ENCODE measurements around the gene PCDH1.

The PCDH1 gene

DNA sequence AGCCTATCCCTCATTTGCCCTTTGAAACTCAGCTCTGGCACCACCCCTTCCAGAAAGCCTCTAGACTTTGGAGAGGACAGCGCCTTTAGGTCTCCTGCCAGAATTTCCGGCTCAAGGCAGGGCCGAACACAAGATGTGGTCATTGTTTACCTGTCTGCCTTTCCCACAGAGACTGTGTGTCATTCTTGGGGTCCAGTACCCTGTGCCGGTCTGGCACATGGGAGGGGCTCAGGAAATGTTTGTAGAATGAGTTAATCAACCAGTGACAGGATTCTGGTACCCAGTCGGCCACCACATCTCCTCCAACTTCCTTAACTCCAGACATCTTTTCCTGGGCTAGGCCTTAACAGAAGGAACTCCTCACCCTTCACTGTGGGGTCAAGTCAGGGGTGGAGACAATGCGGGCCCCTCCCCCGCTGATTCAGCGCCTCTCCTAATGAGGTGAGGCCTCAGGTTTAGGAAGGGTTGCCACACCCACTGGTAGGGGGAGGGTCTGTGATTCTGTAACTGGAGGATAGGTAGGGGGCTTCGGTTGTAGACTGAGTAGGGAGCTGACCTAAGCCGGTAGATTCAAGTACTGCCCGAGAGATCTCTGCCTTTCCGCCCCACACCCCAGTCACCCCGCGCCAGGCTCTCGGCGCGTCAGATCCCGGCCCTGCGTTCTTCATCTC lies 29.3 kb downstream of the PCDH1 start:
- no peak for TF ChIP-seq EZH2phosphoT487 (IDR thresholded peaks at IDR 0.05; ENCODE audit: borderline replicate concordance, low read length)
- TF ChIP-seq, protein P1, sequence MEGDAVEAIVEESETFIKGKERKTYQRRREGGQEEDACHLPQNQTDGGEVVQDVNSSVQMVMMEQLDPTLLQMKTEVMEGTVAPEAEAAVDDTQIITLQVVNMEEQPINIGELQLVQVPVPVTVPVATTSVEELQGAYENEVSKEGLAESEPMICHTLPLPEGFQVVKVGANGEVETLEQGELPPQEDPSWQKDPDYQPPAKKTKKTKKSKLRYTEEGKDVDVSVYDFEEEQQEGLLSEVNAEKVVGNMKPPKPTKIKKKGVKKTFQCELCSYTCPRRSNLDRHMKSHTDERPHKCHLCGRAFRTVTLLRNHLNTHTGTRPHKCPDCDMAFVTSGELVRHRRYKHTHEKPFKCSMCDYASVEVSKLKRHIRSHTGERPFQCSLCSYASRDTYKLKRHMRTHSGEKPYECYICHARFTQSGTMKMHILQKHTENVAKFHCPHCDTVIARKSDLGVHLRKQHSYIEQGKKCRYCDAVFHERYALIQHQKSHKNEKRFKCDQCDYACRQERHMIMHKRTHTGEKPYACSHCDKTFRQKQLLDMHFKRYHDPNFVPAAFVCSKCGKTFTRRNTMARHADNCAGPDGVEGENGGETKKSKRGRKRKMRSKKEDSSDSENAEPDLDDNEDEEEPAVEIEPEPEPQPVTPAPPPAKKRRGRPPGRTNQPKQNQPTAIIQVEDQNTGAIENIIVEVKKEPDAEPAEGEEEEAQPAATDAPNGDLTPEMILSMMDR (IDR thresholded peaks at IDR 0.05; ENCODE audit: low read depth, low read length, poor library complexity, severe bottlenecking): no peak
- peak overlapping the region; percentile 95 for H3K4me2 ChIP-seq (ENCODE audit: low read length)
- H3K4me3 ChIP-seq (ENCODE audit: low read length): peak overlapping the region; percentile 92
- H3K79me2 ChIP-seq (ENCODE audit: control insufficient read depth, low read length): 0 out of 2 replicates have a peak, but pooled peaks cover 6% of the 10 kb centered on the region
- peaks cover 57% of the 10 kb centered on the region for H3K4me1 ChIP-seq (ENCODE audit: control insufficient read depth, low read length)
- H3K36me3 ChIP-seq (ENCODE audit: control insufficient read depth, low read length): no peaks in the 10 kb centered on the region
- H3K27ac ChIP-seq (ENCODE audit: low read depth, low read length): peak overlapping the region; percentile 88
- H4K20me1 ChIP-seq (ENCODE audit: control insufficient read depth, insufficient read depth, low read depth, low read length): no peaks in the 10 kb centered on the region
- no peaks in the 10 kb centered on the region for H3K9me2 ChIP-seq (replicated peaks; ENCODE audit: control insufficient read depth, low read length)
- peaks cover 10% of the 10 kb centered on the region; the same call in 1 of the 2 replicates for H3F3A ChIP-seq (ENCODE audit: control insufficient read depth, insufficient read depth)
- no peaks in the 10 kb centered on the region for H3K9me3 ChIP-seq (ENCODE audit: control insufficient read depth, insufficient read depth, low read length)
- no peaks in the 10 kb centered on the region for H3K27me3 ChIP-seq (ENCODE audit: control insufficient read depth, low read length)

DNA sequence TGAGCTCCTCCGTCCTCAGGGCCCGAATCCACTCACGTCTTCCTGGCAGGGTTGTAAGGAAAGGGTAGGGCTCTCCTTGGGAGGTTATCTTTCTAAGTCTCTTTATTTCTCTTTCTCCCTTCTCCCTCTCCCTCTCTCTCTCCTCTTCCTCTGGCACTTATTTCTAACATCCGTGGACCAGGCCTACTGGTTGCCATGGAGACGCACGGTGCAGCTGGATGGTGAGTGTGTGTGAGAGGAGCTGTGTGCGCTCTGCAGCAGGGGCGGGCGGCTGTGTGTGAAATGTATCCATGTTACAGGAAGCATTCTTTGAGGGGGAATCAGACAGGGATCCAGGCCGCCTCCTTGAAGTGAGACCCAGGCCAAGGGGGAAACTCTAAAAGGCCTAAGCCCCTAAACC lies 32.2 kb downstream of the PCDH1 start:
- Histone ChIP-seq H3K27me3 (ENCODE audit: control insufficient read depth, low read length) (no peaks in the 10 kb centered on the region), H3K27ac (ENCODE audit: low read depth, low read length) (peak overlapping the region; percentile 62), H3F3A (ENCODE audit: control insufficient read depth, insufficient read depth) (peaks cover 10% of the 10 kb centered on the region; the same call in 1 of the 2 replicates), H4K20me1 (ENCODE audit: control insufficient read depth, insufficient read depth, low read depth, low read length) (no peaks in the 10 kb centered on the region), H3K9me2 (replicated peaks; ENCODE audit: control insufficient read depth, low read length) (no peaks in the 10 kb centered on the region), H3K79me2 (ENCODE audit: control insufficient read depth, low read length) (peaks cover 20% of the 10 kb centered on the region), H3K4me2 (ENCODE audit: low read length) (peak overlapping the region; percentile 80), H3K4me1 (ENCODE audit: control insufficient read depth, low read length) (peaks cover 86% of the 10 kb centered on the region), H3K9me3 (ENCODE audit: control insufficient read depth, insufficient read depth, low read length) (no peaks in the 10 kb centered on the region), H3K36me3 (ENCODE audit: control insufficient read depth, low read length) (no peaks in the 10 kb centered on the region), H3K4me3 (ENCODE audit: low read length) (peak overlapping the region; percentile 52)
- no peak for TF ChIP-seq EZH2phosphoT487 (IDR thresholded peaks at IDR 0.05; ENCODE audit: borderline replicate concordance, low read length)
- TF ChIP-seq, protein P1 (IDR thresholded peaks at IDR 0.05; ENCODE audit: low read depth, low read length, poor library complexity, severe bottlenecking): no peak

DNA sequence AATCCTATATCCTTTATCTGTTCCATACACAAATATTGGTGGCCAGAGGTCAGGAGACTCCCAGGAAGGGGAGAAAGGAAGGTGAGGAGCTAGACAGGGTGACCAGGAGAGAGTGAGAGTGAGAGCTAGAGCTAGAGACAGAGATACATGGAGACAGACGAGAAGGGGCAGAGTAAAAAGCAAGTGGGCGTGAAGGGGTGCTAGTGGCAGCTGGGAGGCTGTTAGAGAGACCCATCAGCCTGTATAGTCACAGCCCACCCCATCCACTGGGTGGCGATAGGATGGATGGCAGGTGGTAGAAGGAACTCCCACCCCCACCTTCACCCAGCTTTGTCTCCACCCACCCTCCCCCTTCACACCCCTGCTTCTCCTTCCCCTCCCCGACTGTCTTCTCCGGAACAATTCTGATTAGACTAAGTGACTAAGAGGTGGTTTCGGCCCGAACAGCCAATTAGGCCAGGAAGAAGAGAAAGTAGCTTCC lies 32.8 kb downstream of the PCDH1 start:
- Histone ChIP-seq H3K4me1 (ENCODE audit: control insufficient read depth, low read length) (peaks cover 88% of the 10 kb centered on the region), H3K9me2 (replicated peaks; ENCODE audit: control insufficient read depth, low read length) (no peaks in the 10 kb centered on the region), H3K4me2 (ENCODE audit: low read length) (peak overlapping the region; percentile 80), H3K27me3 (ENCODE audit: control insufficient read depth, low read length) (no peaks in the 10 kb centered on the region), H3K27ac (ENCODE audit: low read depth, low read length) (peak overlapping the region; percentile 97), H3K4me3 (ENCODE audit: low read length) (peak overlapping the region; percentile 53), H4K20me1 (ENCODE audit: control insufficient read depth, insufficient read depth, low read depth, low read length) (no peaks in the 10 kb centered on the region), H3F3A (ENCODE audit: control insufficient read depth, insufficient read depth) (peaks cover 14% of the 10 kb centered on the region; the same call in 1 of the 2 replicates), H3K9me3 (ENCODE audit: control insufficient read depth, insufficient read depth, low read length) (no peaks in the 10 kb centered on the region), H3K79me2 (ENCODE audit: control insufficient read depth, low read length) (peaks cover 25% of the 10 kb centered on the region), H3K36me3 (ENCODE audit: control insufficient read depth, low read length) (no peaks in the 10 kb centered on the region)
- no peak for TF ChIP-seq EZH2phosphoT487 (IDR thresholded peaks at IDR 0.05; ENCODE audit: borderline replicate concordance, low read length)
- TF ChIP-seq, protein P1 (IDR thresholded peaks at IDR 0.05; ENCODE audit: low read depth, low read length, poor library complexity, severe bottlenecking): peak; percentile 61

All from DOHH2 (cell line).